Measurements from ENCODE around the gene NKX6-2. TPM values are rescaled to one million over a fixed set of nuclear protein-coding genes. Genes with fewer than 3 reads are reported as not detected.

NKX6-2 gene
- total and polyA plus RNA-seq, 2 donors from 2014 or later: 2.5 TPM; not detected in 1

DNA sequence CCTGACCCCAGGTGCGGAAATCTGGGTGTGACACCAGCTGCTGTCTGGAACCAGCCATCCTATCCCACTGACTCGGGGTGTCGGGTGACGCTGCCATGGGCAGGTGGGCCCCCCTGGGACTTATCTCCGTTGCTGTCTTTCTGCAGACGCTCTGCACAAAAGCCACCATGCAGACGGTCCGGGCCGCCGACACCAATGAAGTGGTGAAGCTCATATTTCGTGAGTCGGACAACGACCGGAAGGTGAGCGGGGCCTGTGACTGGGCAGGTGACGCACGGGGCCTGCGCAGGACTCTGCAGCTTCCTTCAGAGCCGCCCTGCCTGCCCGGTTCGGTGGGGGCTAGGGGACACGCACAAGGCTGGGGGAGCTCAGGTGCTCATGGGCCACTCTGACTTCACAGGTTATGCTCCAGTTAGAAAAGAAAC, 36.6 kb downstream of the NKX6-2 start:
- Histone ChIP-seq H3K9me3 (ENCODE audit: control insufficient read depth in 2 of 3, insufficient read depth in 1 of 3, low read length in 3 of 3) (no peaks in the 10 kb centered on the region), H3K27me3 (ENCODE audit: control insufficient read depth, insufficient read depth, low read length) (no peaks in the 10 kb centered on the region), H3K4me3 (ENCODE audit: low read length in 3 of 3) (no peak overlapping the region), H3K27ac (ENCODE audit: low read depth in 2 of 2, low read length in 2 of 2) (no peak overlapping the region), H3K36me3 (ENCODE audit: control insufficient read depth in 2 of 3, insufficient read depth in 3 of 3, low read length in 3 of 3) (peaks cover 0 to 10% (median 5%) of the 10 kb centered on the region in 3 donors), H3K4me1 (ENCODE audit: control insufficient read depth in 2 of 3, insufficient read depth in 2 of 3, low read depth in 1 of 3, low read length in 3 of 3) (no peaks in the 10 kb centered on the region), H3K9ac (ENCODE audit: low read length in 3 of 3) (no peak overlapping the region)
- FAIRE-seq (no peak), DNase-seq (peak in 4 of 5 donors; percentile 72 to 79 (median 76))
- TF ChIP-seq, protein P1, sequence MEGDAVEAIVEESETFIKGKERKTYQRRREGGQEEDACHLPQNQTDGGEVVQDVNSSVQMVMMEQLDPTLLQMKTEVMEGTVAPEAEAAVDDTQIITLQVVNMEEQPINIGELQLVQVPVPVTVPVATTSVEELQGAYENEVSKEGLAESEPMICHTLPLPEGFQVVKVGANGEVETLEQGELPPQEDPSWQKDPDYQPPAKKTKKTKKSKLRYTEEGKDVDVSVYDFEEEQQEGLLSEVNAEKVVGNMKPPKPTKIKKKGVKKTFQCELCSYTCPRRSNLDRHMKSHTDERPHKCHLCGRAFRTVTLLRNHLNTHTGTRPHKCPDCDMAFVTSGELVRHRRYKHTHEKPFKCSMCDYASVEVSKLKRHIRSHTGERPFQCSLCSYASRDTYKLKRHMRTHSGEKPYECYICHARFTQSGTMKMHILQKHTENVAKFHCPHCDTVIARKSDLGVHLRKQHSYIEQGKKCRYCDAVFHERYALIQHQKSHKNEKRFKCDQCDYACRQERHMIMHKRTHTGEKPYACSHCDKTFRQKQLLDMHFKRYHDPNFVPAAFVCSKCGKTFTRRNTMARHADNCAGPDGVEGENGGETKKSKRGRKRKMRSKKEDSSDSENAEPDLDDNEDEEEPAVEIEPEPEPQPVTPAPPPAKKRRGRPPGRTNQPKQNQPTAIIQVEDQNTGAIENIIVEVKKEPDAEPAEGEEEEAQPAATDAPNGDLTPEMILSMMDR (IDR thresholded peaks at IDR 0.05; ENCODE audit: borderline replicate concordance, extremely low read depth, insufficient read depth): no peak
- intact Hi-C loops (cut with DNase I): no loop called here

DNA sequence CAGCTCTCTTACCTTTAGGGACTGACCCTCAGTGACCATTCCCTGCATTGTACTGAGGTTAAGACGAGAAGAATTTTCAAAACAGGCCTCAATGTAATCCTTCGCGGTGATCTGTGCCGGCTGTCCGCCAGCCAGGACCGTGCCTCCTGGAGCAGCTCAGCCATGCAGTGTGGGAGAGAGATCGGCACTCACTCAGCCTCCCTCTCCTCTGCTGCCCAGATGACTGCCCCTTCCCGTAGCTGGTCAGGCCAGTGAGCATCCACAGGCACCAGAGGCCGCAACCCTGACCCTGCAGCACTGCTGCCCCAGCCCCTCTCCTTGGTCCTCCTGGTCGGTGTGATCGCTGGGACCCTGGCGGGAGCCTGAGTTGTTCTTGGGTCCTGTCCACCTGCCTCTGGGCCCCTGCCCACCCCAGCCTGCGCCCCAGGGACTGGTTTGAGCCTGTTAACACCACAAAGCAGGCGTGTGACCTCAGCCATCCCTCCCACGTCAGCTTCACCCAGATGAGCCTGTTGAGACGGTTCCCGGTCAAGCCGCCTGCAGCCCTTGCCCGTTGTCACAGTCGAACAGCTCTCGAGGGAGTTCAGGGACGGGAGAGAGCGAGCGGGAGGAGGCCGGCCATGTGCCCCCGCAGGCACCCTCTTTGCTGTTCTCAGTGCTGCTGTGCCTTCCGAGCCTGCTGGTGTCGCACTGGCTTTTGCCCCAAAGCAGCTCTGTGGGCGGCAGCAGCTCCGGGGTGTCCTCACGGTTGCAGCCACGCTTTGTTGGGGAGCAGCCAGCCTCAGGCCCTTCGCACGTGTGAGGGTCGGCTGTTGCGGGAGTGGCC, 37.2 kb downstream of the NKX6-2 start:
- Histone ChIP-seq H3K4me1 (ENCODE audit: control insufficient read depth in 2 of 3, insufficient read depth in 2 of 3, low read depth in 1 of 3, low read length in 3 of 3) (no peaks in the 10 kb centered on the region), H3K9me3 (ENCODE audit: control insufficient read depth in 2 of 3, insufficient read depth in 1 of 3, low read length in 3 of 3) (no peaks in the 10 kb centered on the region), H3K4me3 (ENCODE audit: low read length in 3 of 3) (no peak overlapping the region), H3K36me3 (ENCODE audit: control insufficient read depth in 2 of 3, insufficient read depth in 3 of 3, low read length in 3 of 3) (peaks cover 0 to 10% (median 5%) of the 10 kb centered on the region in 3 donors), H3K9ac (ENCODE audit: low read length in 3 of 3) (no peak overlapping the region), H3K27me3 (ENCODE audit: control insufficient read depth, insufficient read depth, low read length) (no peaks in the 10 kb centered on the region), H3K27ac (ENCODE audit: low read depth in 2 of 2, low read length in 2 of 2) (no peak overlapping the region)
- DNase-seq (peak in 4 of 5 donors; percentile 79 to 84 (median 82)), FAIRE-seq (no peak)
- TF ChIP-seq, protein P1 (IDR thresholded peaks at IDR 0.05; ENCODE audit: borderline replicate concordance, extremely low read depth, insufficient read depth): no peak
- intact Hi-C loops (cut with DNase I): no loop called here

- TF ChIP-seq, protein P1 (IDR thresholded peaks at IDR 0.05; ENCODE audit: borderline replicate concordance, extremely low read depth, insufficient read depth): no peak
- no peaks in the 10 kb centered on the region for H3K9me3 ChIP-seq (ENCODE audit: control insufficient read depth in 2 of 3, insufficient read depth in 1 of 3, low read length in 3 of 3)
- no peak overlapping the region for H3K27ac ChIP-seq (ENCODE audit: low read depth in 2 of 2, low read length in 2 of 2)
- H3K27me3 ChIP-seq (ENCODE audit: control insufficient read depth, insufficient read depth, low read length): no peaks in the 10 kb centered on the region
- H3K36me3 ChIP-seq (ENCODE audit: control insufficient read depth in 2 of 3, insufficient read depth in 3 of 3, low read length in 3 of 3): peaks cover 0 to 10% (median 5%) of the 10 kb centered on the region in 3 donors
- no peak overlapping the region for H3K4me3 ChIP-seq (ENCODE audit: low read length in 3 of 3)
- DNase-seq (peak in 2 of 5 donors; percentile 21 to 38), FAIRE-seq (no peak)
- no peak overlapping the region for H3K9ac ChIP-seq (ENCODE audit: low read length in 3 of 3)
- no peaks in the 10 kb centered on the region for H3K4me1 ChIP-seq (ENCODE audit: control insufficient read depth in 2 of 3, insufficient read depth in 2 of 3, low read depth in 1 of 3, low read length in 3 of 3)
- intact Hi-C loops (cut with DNase I): no loop called here
These were observed 37.8 kb downstream of the NKX6-2 start for GRCh38 chr10:132748135-132748534.
